Pulmonary artery endothelial cell (primary cell): ENCODE measurements around the gene WNT11. TPM values are rescaled to one million over a fixed set of nuclear protein-coding genes. Genes with fewer than 3 reads are reported as not detected.

ENCODE experiments used
- DNase-seq: peaks from one replicate; pipeline ENCODE4 v3.0.0-alpha.2; 2011; ENCODE audit warnings: low read depth, low spot score
- total RNA-seq: library from RNA; depleted of rRNA; stranded (reverse); fragments of >200 nt; gene quantifications from 2 replicates; pipeline ENCODE4 v1.2.3, GENCODE V29; 2014

The WNT11 gene
- total RNA-seq, 1 donor from 2014 or later, result not detected

GRCh38 chr11:76219243-76219642, 12.9 kb upstream of the WNT11 start:
- no peak for DNase-seq

GRCh38 chr11:76218449-76219178, 12.3 kb upstream of the WNT11 start:
- no peak for DNase-seq

- DNase-seq, result no peak
These were observed 11.4 kb upstream of the WNT11 start for GRCh38 chr11:76217653-76218160.

- DNase-seq, result no peak
These were observed 10.4 kb upstream of the WNT11 start for GRCh38 chr11:76216536-76217325.

GRCh38 chr11:76215941-76216340, 9.6 kb upstream of the WNT11 start:
- no peak for DNase-seq

GRCh38 chr11:76214968-76215548, 8.8 kb upstream of the WNT11 start:
- no peak for DNase-seq

- DNase-seq, result no peak
These were observed 7.9 kb upstream of the WNT11 start for GRCh38 chr11:76214186-76214585.

- no peak for DNase-seq
These were observed 6.1 kb upstream of the WNT11 start for GRCh38 chr11:76212086-76213035.

GRCh38 chr11:76210931-76211851, 4.9 kb upstream of the WNT11 start:
- DNase-seq, result no peak

- peak; percentile 20 for DNase-seq
These were observed 4.0 kb upstream of the WNT11 start for GRCh38 chr11:76209973-76210930.

- DNase-seq, result no peak
These were observed 3.2 kb upstream of the WNT11 start for GRCh38 chr11:76209375-76209972.

GRCh38 chr11:76208438-76209374, 2.4 kb upstream of the WNT11 start:
- DNase-seq, result no peak

- DNase-seq, result peak; percentile 22
These were observed 1.5 kb upstream of the WNT11 start for GRCh38 chr11:76207642-76208401.

GRCh38 chr11:76206077-76206326, 300 bp downstream of the WNT11 start:
- no peak for DNase-seq

GRCh38 chr11:76205252-76206076, 838 bp downstream of the WNT11 start:
- no peak for DNase-seq

GRCh38 chr11:76203937-76204336, 2.4 kb downstream of the WNT11 start:
- DNase-seq, result no peak
